GM03348 (cell line): ENCODE data around the gene RAB15.

Experiments used
- DNase-seq: peaks from one replicate; pipeline ENCODE4 v3.0.0; 2012; ENCODE audit warnings: low spot score

RAB15 gene

DNA sequence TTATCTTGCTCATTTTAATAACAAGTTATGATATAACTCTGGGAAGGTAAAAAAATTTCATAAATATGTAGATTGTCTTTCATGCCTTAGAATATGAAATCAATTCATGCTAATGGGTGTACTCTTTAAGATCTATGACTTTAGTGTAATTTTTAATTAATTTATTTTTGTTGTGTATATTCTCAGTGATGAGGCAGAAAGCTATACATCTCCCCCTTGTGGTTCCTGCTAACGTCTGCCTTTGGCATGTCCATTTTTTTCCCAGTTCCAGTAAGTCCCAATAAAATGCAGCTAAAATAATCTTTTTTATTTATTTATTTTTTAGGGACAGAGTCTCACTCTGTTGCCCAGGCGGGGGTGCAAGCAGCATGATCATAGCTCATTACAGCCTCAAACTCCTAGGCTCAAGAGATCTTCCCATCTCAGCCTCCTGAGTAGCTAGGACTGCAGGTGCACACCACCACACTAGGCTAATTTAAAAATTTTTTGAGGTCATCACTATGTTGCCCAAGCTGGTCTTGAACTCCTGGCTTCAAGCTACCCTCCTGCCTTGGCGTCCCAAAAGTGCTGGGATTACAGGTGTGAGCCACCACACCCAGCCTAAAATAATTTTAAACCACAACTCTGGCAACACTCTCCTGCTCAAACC lies 61.2 kb downstream of the RAB15 start:
- DNase-seq = peak; percentile 48

DNA sequence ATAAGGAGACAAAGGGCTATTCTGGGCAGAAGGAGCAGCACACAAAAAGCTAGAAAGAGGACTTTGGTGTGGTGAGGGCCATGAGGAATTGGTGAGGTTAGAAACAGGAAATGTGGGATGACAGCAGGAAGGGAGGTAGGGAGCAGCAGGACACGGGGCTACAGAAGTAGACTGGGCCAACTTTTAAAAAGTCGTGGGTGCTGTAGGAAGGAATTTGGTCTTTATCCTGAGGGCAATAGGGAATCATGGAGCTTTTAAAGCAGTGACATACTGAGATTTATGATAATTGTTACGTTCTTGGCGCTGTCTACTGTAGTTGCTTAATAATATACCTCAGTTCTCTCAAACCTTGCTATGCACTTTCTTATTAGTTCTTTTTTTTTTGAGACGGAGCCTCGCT lies 66.1 kb downstream of the RAB15 start:
- no peak for DNase-seq

DNA sequence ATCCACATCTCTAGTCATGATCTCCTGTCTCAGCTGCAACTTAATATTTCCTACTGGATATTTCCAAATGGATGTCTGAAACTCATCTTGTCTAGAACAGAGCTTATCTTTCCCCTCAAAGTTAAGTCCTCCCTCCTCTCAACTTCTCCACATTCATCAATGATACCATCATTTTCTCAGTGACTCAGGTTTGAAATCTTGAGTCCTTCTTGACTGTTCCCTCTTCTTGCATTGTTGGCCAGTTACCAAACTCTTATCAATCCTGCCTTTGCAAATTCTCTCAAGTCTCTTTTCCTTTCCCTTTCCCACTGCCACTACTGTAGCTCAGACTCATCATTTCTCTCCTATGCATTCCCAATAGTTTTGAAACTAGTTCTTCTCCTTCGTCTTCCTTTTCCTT lies 72.2 kb downstream of the RAB15 start:
- no peak for DNase-seq
